ENCODE measurements around the gene DDX49. TPM values are rescaled to one million over a fixed set of nuclear protein-coding genes. Genes with fewer than 3 reads are reported as not detected.

DDX49 gene
- total and polyA plus RNA-seq, 2 experiments from 2014 or later: 45.8 to 57.8 TPM

DNA sequence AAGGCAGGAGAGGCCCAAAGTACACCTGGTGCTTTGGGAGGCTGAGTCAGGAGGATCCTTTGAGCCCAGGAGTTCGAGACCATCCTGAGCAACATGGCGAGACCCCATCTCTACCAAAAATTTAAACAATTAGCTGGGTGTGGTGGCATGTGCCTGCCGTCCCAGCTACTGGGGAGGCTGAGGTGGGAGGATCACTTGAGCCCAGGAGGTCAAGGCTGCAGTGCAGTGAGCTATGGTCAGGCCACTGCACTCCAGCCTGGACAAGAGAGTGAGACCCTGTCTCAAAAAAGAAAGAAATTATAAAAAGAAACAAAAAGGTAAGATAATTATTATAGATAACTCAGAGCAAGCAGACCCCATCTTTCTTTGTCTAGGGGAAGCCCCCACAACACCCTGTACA, 19.6 kb downstream of the DDX49 start:
- DNase-seq (ENCODE audit: low spot score): no peak
- Histone ChIP-seq H3K4me2 (peak overlapping the region; percentile 100), H3K27me3 (no peaks in the 10 kb centered on the region), H4K20me1 (ENCODE audit: insufficient read depth, poor library complexity, severe bottlenecking) (peaks cover 8% of the 10 kb centered on the region), H3K9me3 (ENCODE audit: low read depth) (no peaks in the 10 kb centered on the region), H2AFZ (no peak overlapping the region), H3K27ac (no peak overlapping the region), H3K4me1 (ENCODE audit: insufficient read depth) (peaks cover 7% of the 10 kb centered on the region), H3K4me3 (no peak overlapping the region), H3K36me3 (replicated peaks; ENCODE audit: insufficient read depth, low read depth) (no peaks in the 10 kb centered on the region), H3K79me2 (peaks cover 17% of the 10 kb centered on the region), H3K9me2 (replicated peaks; ENCODE audit: insufficient read depth) (no peaks in the 10 kb centered on the region)
- WGBS (ENCODE audit: low lambda C conversion rate, missing lambda C conversion rate): 97% methylated on average over 3 of the region's 3 CpGs
- TF ChIP-seq EZH2phosphoT487 (IDR thresholded peaks at IDR 0.05; ENCODE audit: low read depth, severe bottlenecking, unreplicated experiment): no peak
- TF ChIP-seq, protein P1, sequence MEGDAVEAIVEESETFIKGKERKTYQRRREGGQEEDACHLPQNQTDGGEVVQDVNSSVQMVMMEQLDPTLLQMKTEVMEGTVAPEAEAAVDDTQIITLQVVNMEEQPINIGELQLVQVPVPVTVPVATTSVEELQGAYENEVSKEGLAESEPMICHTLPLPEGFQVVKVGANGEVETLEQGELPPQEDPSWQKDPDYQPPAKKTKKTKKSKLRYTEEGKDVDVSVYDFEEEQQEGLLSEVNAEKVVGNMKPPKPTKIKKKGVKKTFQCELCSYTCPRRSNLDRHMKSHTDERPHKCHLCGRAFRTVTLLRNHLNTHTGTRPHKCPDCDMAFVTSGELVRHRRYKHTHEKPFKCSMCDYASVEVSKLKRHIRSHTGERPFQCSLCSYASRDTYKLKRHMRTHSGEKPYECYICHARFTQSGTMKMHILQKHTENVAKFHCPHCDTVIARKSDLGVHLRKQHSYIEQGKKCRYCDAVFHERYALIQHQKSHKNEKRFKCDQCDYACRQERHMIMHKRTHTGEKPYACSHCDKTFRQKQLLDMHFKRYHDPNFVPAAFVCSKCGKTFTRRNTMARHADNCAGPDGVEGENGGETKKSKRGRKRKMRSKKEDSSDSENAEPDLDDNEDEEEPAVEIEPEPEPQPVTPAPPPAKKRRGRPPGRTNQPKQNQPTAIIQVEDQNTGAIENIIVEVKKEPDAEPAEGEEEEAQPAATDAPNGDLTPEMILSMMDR (IDR thresholded peaks at IDR 0.05; ENCODE audit: poor library complexity): no peak
- TF ChIP-seq EZH2 (IDR thresholded peaks at IDR 0.05; ENCODE audit: borderline replicate concordance): no peak

DNA sequence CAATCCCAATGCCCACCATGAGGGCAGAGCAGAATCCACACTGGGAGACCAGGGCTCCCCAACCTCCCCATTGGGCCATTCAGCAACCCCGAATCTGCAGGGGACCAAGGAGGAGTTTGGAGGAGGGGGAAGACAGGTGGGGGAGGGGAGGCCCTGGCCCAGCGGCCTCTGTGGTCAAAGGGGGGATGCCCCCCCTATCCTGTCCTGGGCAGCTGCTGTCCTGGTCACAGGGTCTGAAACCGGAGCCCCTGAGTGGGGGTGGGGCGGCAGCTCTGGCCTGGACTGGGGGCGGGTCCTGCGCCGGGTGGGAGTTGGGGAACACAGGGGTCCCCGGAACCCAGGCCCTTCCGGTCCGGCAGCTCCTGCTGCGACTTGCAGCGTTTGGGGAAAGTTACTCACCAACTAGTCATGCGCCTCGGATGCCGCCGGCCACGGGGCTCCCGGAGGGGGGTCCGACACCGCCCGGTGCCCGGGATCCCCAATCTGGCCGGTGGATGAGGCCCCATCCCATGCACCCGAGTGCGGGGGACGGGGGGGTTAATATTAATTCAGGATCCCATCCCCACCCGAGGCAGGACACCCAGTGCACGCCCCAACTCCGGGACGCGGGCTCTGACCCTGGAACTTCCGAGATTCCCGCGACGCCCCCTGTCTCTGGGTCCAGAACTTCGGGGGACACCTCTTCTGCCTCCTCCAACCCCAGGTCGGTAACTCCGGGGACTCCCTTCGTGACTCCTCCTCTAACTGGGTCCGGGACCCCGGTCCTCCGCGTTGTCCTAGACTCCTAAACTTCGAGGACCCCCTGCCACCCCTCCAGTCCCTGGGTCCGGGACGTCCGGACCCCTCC, 20.6 kb downstream of the DDX49 start:
- Histone ChIP-seq H3K27me3 (no peaks in the 10 kb centered on the region), H3K79me2 (peaks cover 17% of the 10 kb centered on the region), H2AFZ (peak overlapping the region; percentile 95), H3K4me1 (ENCODE audit: insufficient read depth) (peaks cover 7% of the 10 kb centered on the region), H3K9me2 (replicated peaks; ENCODE audit: insufficient read depth) (no peaks in the 10 kb centered on the region), H3K4me2 (peak overlapping the region; percentile 100), H3K27ac (peak overlapping the region; percentile 40), H3K9me3 (ENCODE audit: low read depth) (no peaks in the 10 kb centered on the region), H3K36me3 (replicated peaks; ENCODE audit: insufficient read depth, low read depth) (no peaks in the 10 kb centered on the region), H4K20me1 (ENCODE audit: insufficient read depth, poor library complexity, severe bottlenecking) (peaks cover 8% of the 10 kb centered on the region), H3K4me3 (peak overlapping the region; percentile 96)
- DNase-seq (ENCODE audit: low spot score): peak; percentile 65
- WGBS (ENCODE audit: low lambda C conversion rate, missing lambda C conversion rate): under 1% methylated on average over 20 of the region's 47 CpGs
- TF ChIP-seq EZH2 (IDR thresholded peaks at IDR 0.05; ENCODE audit: borderline replicate concordance): no peak

- TF ChIP-seq, protein P1 (IDR thresholded peaks at IDR 0.05; ENCODE audit: poor library complexity): peak; percentile 55
- TF ChIP-seq EZH2phosphoT487 (IDR thresholded peaks at IDR 0.05; ENCODE audit: low read depth, severe bottlenecking, unreplicated experiment) (no peak), EZH2 (IDR thresholded peaks at IDR 0.05; ENCODE audit: borderline replicate concordance) (no peak)
- WGBS (ENCODE audit: low lambda C conversion rate, missing lambda C conversion rate): 3% methylated on average over 32 of the region's 81 CpGs
- H3K4me3 ChIP-seq: peak within 1 kb of the TSS; percentile 96
- peaks cover 17% of the 10 kb centered on the region for H3K79me2 ChIP-seq
- H3K4me1 ChIP-seq (ENCODE audit: insufficient read depth): peaks cover 7% of the 10 kb centered on the region
- no peaks in the 10 kb centered on the region for H3K9me2 ChIP-seq (replicated peaks; ENCODE audit: insufficient read depth)
- peak within 1 kb of the TSS; percentile 100 for H3K4me2 ChIP-seq
- H4K20me1 ChIP-seq (ENCODE audit: insufficient read depth, poor library complexity, severe bottlenecking): peaks cover 8% of the 10 kb centered on the region
- no peaks in the 10 kb centered on the region for H3K27me3 ChIP-seq
- peak within 1 kb of the TSS; percentile 95 for H2AFZ ChIP-seq
- H3K36me3 ChIP-seq (replicated peaks; ENCODE audit: insufficient read depth, low read depth): no peaks in the 10 kb centered on the region
- no peaks in the 10 kb centered on the region for H3K9me3 ChIP-seq (ENCODE audit: low read depth)
- peak within 1 kb of the TSS; percentile 40 for H3K27ac ChIP-seq
- peak; percentile 93 for DNase-seq (ENCODE audit: low spot score)
Measured at GRCh38 chr19:18940769-18941627, 21.5 kb downstream of the DDX49 start, which contains the start of gene HOMER3. Gene HOMER3 (minus strand): TSS chr19:18941217. CDS start chr19:18938982, 2,235 bp downstream.
